H1 (cell line): ENCODE data around the gene WDR26. TPM values are rescaled to one million over a fixed set of nuclear protein-coding genes. Genes with fewer than 3 reads are reported as not detected.

Source experiments
- JUN ChIP-seq: IDR thresholded peaks from 2 replicates; pipeline ENCODE4 v1.6.1; 2011; ENCODE audit warnings: low read depth, mild to moderate bottlenecking, improper control_type of control experiment, low read length
- JUND ChIP-seq: IDR thresholded peaks from 2 replicates; pipeline ENCODE4 v1.6.1; 2011; ENCODE audit warnings: mild to moderate bottlenecking, improper control_type of control experiment, low read length
- PHF8 ChIP-seq: fragments of 200-600 bp; sonication (generic); conservative IDR thresholded peaks from 2 replicates; pipeline ENCODE4 v1.7.1; 2012; ENCODE audit warnings: low read depth, mild to moderate bottlenecking, inconsistent platforms, low read length, moderate library complexity
- TEAD4 ChIP-seq: IDR thresholded peaks from 2 replicates; pipeline ENCODE4 v1.6.1; 2012; ENCODE audit warnings: low read depth, low read length, inconsistent platforms, mixed read lengths
- polyA plus RNA-seq, 7 experiments: library from polyadenylated mRNA; depleted of rRNA in 3 of 7; stranded (reverse) in 5 of 7; unstranded in 2 of 7; fragments of >200 nt in 5 of 7; fragments of 200-250 nt in 2 of 7; gene quantifications; 1 replicate in 5 of 7; 2 replicates in 1 of 7; 4 replicates in 1 of 7; pipeline versions ENCODE4 v1.2.1 to v1.2.3, GENCODE V29; 2011 to 2013; ENCODE audit warnings: missing spikeins in 2 of 7, mixed read lengths in 2 of 7
- total RNA-seq: library from RNA; stranded (reverse); fragmentation: NEBNext Ultra II Directional; extraction: Animal tissue kit (Norgen Biotek cat#: 25700); gene quantifications from 2 replicates; pipeline ENCODE4 v1.2.1, GENCODE V29; 2021

The WDR26 gene
- total and polyA plus RNA-seq, 2 of the 8 experiments (the other 6 are each of a cell fraction or from before 2014, with no cell fraction given) = 18.0 to 72.5 TPM

DNA sequence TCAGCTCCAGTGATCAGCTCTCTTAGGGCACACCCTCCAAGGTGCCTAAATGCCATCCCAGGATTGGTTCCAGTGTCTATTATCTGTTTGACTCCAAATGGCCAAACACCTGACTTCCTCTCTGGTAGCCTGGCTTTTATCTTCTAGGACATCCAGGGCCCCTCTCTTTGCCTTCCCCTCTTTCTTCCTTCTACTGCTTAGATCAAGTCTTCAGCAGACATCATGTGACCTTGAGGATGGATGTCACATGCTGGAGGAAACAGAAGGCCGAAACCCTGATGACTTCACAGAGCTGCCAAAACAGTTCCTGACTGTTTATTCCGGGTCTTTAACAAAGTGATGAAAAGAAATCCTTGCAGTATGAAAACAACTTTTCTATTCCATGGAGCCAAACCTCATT, 24.4 kb upstream of the WDR26 start (continued):
- TF ChIP-seq PHF8 (no peak), TEAD4 (no peak), JUND (no peak), JUN (no peak)
